GM19328 (cell line): Measurements from ENCODE around the gene ANKRD33B.
"Not testable (repeated sequence)": the region's sequence is repeated elsewhere in the genome, so short reads cannot be mapped to it uniquely, and the experiment has no call there.

Source experiments
- ATAC-seq: cut with Tn5 transposase; IDR thresholded peaks from one replicate; pipeline ENCODE4 v1.9.1; 2021; ENCODE audit warnings: mild to moderate bottlenecking, moderate library complexity; ENCODE audit not compliant: unreplicated experiment

ANKRD33B gene

DNA sequence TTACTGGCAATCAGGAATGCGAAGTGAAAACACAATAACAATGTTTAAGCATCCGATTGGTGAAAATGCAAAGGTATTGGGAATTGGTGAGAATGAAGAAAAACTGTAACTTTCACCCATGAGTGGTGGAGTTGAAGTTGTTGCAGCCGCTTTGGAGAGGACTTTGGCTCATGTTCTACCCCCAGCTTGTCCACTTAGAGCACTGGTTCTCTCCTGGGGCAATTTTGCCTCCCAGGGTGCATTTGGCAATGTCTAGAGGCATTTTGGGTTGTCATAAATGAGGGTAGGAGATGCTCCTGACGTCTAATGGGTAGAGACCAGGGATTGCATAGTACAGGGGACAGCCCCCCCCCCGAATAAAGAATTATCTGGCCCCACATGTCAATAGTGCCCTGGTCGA lies 46.2 kb downstream of the ANKRD33B start:
- no peak for ATAC-seq

GRCh38 chr5:10611290-10611689 lies 47.4 kb downstream of the ANKRD33B start:
- ATAC-seq: no peak

DNA sequence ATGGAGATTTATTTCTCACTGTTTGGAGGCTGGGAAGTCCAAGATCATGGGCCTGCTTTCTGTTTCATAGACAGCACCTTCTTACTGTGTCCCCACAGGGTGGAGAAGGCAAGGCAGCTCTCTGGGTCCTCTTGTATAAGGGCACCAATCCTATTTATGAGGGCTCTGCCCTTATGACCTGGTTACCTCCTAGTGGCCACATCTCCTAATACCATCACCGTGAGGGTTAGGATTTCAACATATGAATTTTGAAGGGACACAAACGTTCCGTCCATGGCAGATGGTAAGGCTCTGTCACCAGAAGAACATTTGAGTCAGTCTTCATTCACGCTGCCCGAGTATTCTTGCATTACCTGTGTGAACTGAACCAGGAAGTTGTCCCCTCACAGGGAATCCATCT lies 48.4 kb downstream of the ANKRD33B start:
- no peak for ATAC-seq

- no peak for ATAC-seq
These were observed 51.8 kb downstream of the ANKRD33B start for GRCh38 chr5:10615693-10616092.

- ATAC-seq: no peak
These were observed 53.2 kb downstream of the ANKRD33B start for GRCh38 chr5:10617103-10617502.

GRCh38 chr5:10618311-10618710 lies 54.4 kb downstream of the ANKRD33B start:
- no peak for ATAC-seq

GRCh38 chr5:10619649-10620048 lies 55.8 kb downstream of the ANKRD33B start:
- no peak for ATAC-seq

DNA sequence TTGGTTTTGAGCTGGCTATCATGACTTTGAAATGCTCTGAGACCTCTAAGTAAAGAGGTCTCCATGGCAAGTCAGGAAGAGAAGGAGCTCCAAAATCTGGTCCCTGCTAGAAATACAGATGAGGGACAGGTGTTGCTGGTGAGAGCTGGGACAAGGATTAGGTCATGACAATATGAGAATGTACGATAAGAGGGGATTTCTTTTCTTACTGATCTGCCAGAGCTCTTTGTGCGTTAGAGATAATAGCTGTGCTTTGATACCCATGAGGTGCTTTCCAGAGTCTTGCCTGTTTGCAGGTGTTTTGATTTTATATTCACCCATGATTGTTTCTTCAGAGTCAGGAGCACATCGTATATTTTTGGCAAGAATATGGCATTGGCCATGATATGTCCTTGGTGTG lies 56.5 kb downstream of the ANKRD33B start:
- no peak for ATAC-seq

DNA sequence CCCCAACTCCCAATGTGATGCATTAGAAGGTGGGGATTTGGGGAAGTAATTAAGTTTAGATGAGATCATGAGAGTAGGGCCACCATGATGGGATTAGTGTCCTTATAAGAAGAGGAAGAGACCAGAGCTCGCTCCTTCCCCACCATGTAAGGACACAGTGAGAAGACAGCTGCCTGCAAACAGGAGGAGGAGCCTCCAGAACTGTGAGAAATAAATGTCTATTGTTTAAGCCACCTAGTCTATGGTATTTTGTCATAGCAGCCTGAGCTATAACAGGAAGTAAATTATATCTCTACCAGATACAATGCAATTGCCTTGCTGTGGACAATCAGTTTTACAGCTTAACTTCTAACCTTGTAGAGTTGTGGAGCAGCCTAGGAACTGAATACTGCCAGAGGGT lies 58.0 kb downstream of the ANKRD33B start:
- no peak for ATAC-seq

DNA sequence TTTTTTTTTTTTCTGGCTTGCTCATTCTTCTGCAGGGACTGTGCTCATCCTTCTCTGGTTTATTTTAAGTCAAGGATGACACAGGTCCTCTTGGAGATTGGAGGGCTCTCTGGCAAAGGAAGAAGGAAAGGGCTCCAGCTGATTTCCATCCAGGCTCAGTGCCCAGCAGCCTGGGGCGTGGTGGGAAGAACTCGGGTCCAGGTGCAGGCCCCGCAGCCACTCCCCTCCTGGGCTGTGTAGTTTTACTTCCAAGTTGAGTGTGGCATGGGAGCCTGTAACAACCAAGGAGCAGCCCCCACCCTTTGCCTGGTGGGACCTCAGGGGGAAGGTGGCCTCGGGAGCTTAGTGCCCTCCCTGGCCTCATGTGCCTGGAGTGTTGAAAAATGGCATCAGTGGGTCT lies 58.9 kb downstream of the ANKRD33B start:
- ATAC-seq: no peak

GRCh38 chr5:10623305-10623910 lies 59.5 kb downstream of the ANKRD33B start:
- no peak for ATAC-seq

DNA sequence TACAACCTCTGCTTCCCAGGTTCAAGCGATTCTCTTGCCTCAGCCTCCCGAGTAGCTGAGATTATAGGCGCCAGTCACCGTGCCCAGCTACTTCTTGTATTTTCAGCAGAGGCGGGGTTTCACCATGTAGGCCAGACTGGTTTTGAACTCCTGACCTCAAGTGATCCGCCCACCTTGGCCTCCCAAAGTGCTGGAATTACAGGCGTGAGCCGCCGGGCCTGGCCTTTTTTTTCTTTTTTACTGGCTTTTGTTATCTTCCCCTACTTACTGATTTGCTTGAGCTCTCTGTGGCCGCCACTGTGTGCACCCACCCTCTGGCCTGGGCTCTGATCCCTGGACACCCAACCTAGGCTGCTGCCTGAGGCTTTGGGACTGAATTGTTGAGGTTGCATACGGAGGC lies 60.3 kb downstream of the ANKRD33B start:
- ATAC-seq: no peak

DNA sequence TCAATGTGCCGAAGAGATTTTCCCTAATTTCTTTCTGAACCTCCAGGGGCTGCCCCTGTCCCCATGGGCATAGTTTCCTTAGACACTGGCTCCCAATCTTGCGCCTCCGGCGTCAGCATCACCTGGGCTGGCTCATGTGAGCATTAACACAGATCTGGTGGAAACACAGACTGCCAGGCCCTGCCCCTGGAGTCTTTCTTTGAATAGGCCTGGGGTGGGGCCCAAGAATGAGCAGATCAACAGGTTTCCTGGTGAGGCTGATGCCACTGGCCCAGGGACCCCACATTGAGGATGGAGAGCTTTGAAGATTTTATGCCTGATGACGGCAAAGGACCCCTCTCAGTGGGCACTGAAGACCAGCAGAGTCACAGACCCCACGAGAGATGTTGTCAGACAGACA lies 60.8 kb downstream of the ANKRD33B start:
- no peak for ATAC-seq

- ATAC-seq: no peak
These were observed 62.0 kb downstream of the ANKRD33B start for GRCh38 chr5:10625700-10626472.

DNA sequence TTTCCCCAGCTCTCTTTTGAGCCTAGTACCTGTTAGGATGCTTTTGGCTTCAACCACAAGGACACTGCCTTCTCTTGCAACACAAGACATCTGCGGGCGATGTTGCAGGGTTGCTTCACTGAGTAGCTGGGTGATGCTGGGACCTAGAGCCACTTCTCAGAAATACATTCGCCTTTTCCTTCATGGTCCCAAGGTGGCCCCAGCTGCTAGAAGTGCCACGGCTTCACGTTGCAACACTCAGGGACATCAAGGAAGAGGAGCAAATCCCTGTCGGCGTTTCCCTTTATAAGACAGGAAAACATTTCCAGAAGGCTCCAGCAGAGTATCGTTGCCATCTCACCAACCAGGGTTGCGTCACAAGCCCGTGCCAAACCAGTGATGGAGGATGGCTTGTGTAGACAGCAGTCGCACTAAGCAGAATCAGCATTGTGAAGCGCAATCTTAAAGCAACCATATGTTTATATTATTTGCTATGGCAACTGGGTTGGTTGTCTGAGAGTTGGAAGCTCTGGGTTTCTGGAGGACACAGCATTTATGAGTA lies 62.7 kb downstream of the ANKRD33B start:
- ATAC-seq: no peak

- peak; percentile 3 for ATAC-seq
These were observed 63.4 kb downstream of the ANKRD33B start for GRCh38 chr5:10627160-10627701.

- ATAC-seq: no peak
These were observed 64.7 kb downstream of the ANKRD33B start for GRCh38 chr5:10628601-10629000.

GRCh38 chr5:10629682-10630081 lies 65.8 kb downstream of the ANKRD33B start:
- ATAC-seq: no peak

GRCh38 chr5:10630126-10630525 lies 66.3 kb downstream of the ANKRD33B start:
- no peak for ATAC-seq

DNA sequence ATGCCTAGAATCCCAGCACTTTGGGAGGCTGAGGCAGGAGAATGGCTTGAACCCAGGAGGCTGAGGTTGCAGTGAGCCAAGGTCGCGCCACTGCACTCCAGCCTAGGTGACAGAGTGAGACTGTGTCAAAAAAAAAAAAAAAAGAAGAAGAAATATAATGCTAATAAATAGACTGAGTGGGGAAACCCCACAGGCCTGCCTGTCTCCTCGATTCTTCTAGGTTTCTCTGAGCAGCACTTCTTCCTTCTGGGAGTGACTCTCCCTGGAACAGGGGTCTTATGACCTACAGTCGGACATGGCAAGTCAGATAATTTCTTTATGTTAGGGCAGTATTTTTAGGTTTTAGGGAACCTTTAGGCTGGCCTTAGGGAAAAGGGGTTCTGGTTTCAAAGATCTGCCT lies 66.9 kb downstream of the ANKRD33B start:
- ATAC-seq: not testable (repeated sequence)

DNA sequence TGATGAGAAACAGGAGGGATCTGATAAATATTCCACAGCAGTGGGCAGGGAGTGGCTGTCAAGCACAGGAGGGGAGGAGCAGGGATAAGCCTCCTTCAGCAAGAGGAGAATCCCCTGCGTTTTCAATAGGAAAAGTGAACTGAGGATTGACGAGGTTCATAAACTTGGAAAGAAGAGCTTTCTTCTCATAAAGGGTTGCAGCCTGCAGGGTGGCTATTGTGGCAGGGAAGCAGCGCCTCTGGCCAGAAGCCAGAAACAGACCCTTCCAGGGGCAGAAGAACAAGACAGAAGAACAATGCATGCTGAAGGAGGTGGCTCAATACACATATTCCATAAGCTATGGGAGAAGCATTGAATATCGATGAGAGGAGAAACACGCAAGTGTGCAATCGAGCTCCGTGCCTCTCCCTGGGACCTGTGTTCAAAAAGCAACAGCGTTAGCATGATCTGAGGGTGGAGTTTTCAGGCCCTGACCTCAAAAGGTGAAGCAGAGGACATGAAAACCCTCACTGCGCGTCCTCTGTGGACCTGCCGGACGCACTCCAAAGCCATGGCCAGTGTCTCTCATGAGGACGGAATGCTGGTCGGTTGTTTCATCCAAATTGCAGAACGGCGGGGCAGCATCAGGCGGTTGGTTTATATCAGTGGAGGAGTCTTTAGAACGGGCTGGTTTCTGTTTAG lies 67.6 kb downstream of the ANKRD33B start:
- ATAC-seq: peak; percentile 7
